GM12801 (cell line): ENCODE results near the gene VWDE.

Experiments
- CTCF ChIP-seq: IDR thresholded peaks from one replicate; pipeline ENCODE4 v1.5.1; 2011; ENCODE audit warnings: control low read depth; ENCODE audit not compliant: insufficient read length; ENCODE audit errors: extremely low read depth

The VWDE gene

GRCh38 chr7:12305502-12305901, 98.2 kb downstream of the VWDE start:
- no peak for TF ChIP-seq CTCF

- no peak for TF ChIP-seq CTCF
Measured at GRCh38 chr7:12303495-12303894, 100.2 kb downstream of the VWDE start.

GRCh38 chr7:12303062-12303461, 100.6 kb downstream of the VWDE start:
- TF ChIP-seq CTCF = no peak

- TF ChIP-seq CTCF = no peak
Measured at GRCh38 chr7:12300415-12300814, 103.2 kb downstream of the VWDE start.

- TF ChIP-seq CTCF = no peak
Measured at GRCh38 chr7:12299367-12299766, 104.3 kb downstream of the VWDE start.

GRCh38 chr7:12297283-12298108, 106.2 kb downstream of the VWDE start:
- TF ChIP-seq CTCF = no peak

- no peak for TF ChIP-seq CTCF
Measured at GRCh38 chr7:12296051-12296570, 107.6 kb downstream of the VWDE start.
